Measurements from ENCODE around the gene ODAD3.
"Not testable (repeated sequence)": the region's sequence is repeated elsewhere in the genome, so short reads cannot be mapped to it uniquely, and the experiment has no call there.

Gene ODAD3

GRCh38 chr19:11435057-11435832 lies at the start of gene ODAD3, which contains the start of gene PRKCSH:
ODAD3 (minus strand) TSS chr19:11435121; CDS start chr19:11435016, 105 bp downstream.
PRKCSH (plus strand) TSS chr19:11435635; CDS start chr19:11436118, 483 bp downstream.
- peak within 1 kb of the TSS; percentile 99 to 100 for H3K4me3 Mint-ChIP-seq
- peak within 1 kb of the TSS; percentile 99 to 100 for H3K27ac Mint-ChIP-seq
- H3K4me1 Mint-ChIP-seq = peaks cover 33% of the 10 kb centered on the region
- no peaks in the 10 kb centered on the region for H3K9me3 Mint-ChIP-seq
- ATAC-seq (peak; percentile 96), DNase-seq (peak; percentile 99 to 100)
- H3K27me3 Mint-ChIP-seq = no peaks in the 10 kb centered on the region

- Mint-ChIP-seq H3K4me3 (peak overlapping the region; percentile 77 to 89), H3K9me3 (no peaks in the 10 kb centered on the region)
These were observed 48.6 kb upstream of the ODAD3 start for GRCh38 chr19:11483366-11484111.

GRCh38 chr19:11482384-11483050 lies 47.6 kb upstream of the ODAD3 start:
- H3K4me1 Mint-ChIP-seq = peaks cover 29% of the 10 kb centered on the region
- H3K27ac Mint-ChIP-seq = peak overlapping the region; percentile 93 to 94
- H3K4me3 Mint-ChIP-seq = peak overlapping the region; percentile 77 to 89

More at GRCh38 chr19:11483366-11484111, 48.6 kb upstream of the ODAD3 start:
- H3K27ac Mint-ChIP-seq = no peak overlapping the region
- ATAC-seq (no peak), DNase-seq (no peak)
- H3K27me3 Mint-ChIP-seq = peaks cover 42% of the 10 kb centered on the region
- peaks cover 29% of the 10 kb centered on the region for H3K4me1 Mint-ChIP-seq

GRCh38 chr19:11481534-11482383 lies 46.8 kb upstream of the ODAD3 start:
- peaks cover 29% of the 10 kb centered on the region for H3K4me1 Mint-ChIP-seq
- H3K4me3 Mint-ChIP-seq = peak overlapping the region; percentile 77 to 89
- peak overlapping the region; percentile 93 to 94 for H3K27ac Mint-ChIP-seq
- ATAC-seq (peak; percentile 90), DNase-seq (peak; percentile 89 to 93)
- peaks cover 54% of the 10 kb centered on the region for H3K27me3 Mint-ChIP-seq
- H3K9me3 Mint-ChIP-seq = no peaks in the 10 kb centered on the region

More at GRCh38 chr19:11482384-11483050, 47.6 kb upstream of the ODAD3 start:
- ATAC-seq = peak; percentile 80
- H3K9me3 Mint-ChIP-seq = no peaks in the 10 kb centered on the region
- peaks cover 51% of the 10 kb centered on the region for H3K27me3 Mint-ChIP-seq
- peak; percentile 90 to 93 for DNase-seq

GRCh38 chr19:11480715-11481533 lies 46.0 kb upstream of the ODAD3 start, which contains the start of gene ELAVL3:
ELAVL3 (minus strand) TSS chr19:11481046; CDS start chr19:11480608, 438 bp downstream.
- H3K27ac Mint-ChIP-seq = peak within 1 kb of the TSS in 1 of 2 donors; percentile 19
- peaks cover 59% of the 10 kb centered on the region for H3K27me3 Mint-ChIP-seq
- H3K4me3 Mint-ChIP-seq = peak within 1 kb of the TSS; percentile 77 to 89
- ATAC-seq = no peak
- peaks cover 29% of the 10 kb centered on the region for H3K4me1 Mint-ChIP-seq
- H3K9me3 Mint-ChIP-seq = no peaks in the 10 kb centered on the region
- no peak for DNase-seq

- Mint-ChIP-seq H3K27me3 (peaks cover 62% of the 10 kb centered on the region), H3K9me3 (no peaks in the 10 kb centered on the region), H3K4me1 (peaks cover 29% of the 10 kb centered on the region), H3K27ac (no peak overlapping the region), H3K4me3 (no peak overlapping the region)
- DNase-seq = no peak
- no peak for ATAC-seq
These were observed 45.2 kb upstream of the ODAD3 start for GRCh38 chr19:11479898-11480714.

GRCh38 chr19:11479090-11479897 lies 44.4 kb upstream of the ODAD3 start:
- peaks cover 29% of the 10 kb centered on the region for H3K4me1 Mint-ChIP-seq
- ATAC-seq (no peak), DNase-seq (peak in 1 of 2 donors; percentile 27)
- H3K4me3 Mint-ChIP-seq = peak overlapping the region; percentile 3 to 65
- no peak overlapping the region for H3K27ac Mint-ChIP-seq
- H3K27me3 Mint-ChIP-seq = peaks cover 62% of the 10 kb centered on the region
- no peaks in the 10 kb centered on the region for H3K9me3 Mint-ChIP-seq

GRCh38 chr19:11478167-11479089 lies 43.5 kb upstream of the ODAD3 start:
- Mint-ChIP-seq H3K27me3 (peaks cover 62% of the 10 kb centered on the region), H3K27ac (no peak overlapping the region), H3K4me3 (no peak overlapping the region), H3K4me1 (peaks cover 29% of the 10 kb centered on the region), H3K9me3 (no peaks in the 10 kb centered on the region)
- ATAC-seq (no peak), DNase-seq (no peak)

- Mint-ChIP-seq H3K27me3 (peaks cover 53% of the 10 kb centered on the region), H3K4me1 (peaks cover 5% of the 10 kb centered on the region), H3K27ac (no peak overlapping the region), H3K4me3 (no peak overlapping the region), H3K9me3 (no peaks in the 10 kb centered on the region)
- ATAC-seq (no peak), DNase-seq (no peak)
These were observed 40.9 kb upstream of the ODAD3 start for GRCh38 chr19:11475861-11476260.

GRCh38 chr19:11475343-11475742 lies 40.4 kb upstream of the ODAD3 start:
- not testable (repeated sequence) for H3K27ac Mint-ChIP-seq, ATAC-seq, H3K9me3 Mint-ChIP-seq, H3K4me1 Mint-ChIP-seq, H3K4me3 Mint-ChIP-seq, DNase-seq
- peaks cover 48% of the 10 kb centered on the region for H3K27me3 Mint-ChIP-seq

- ATAC-seq (no peak), DNase-seq (no peak)
- no peak overlapping the region for H3K27ac Mint-ChIP-seq
- H3K27me3 Mint-ChIP-seq = peaks cover 35% of the 10 kb centered on the region
- no peaks in the 10 kb centered on the region for H3K4me1 Mint-ChIP-seq
- no peak overlapping the region for H3K4me3 Mint-ChIP-seq
- no peaks in the 10 kb centered on the region for H3K9me3 Mint-ChIP-seq
These were observed 38.8 kb upstream of the ODAD3 start for GRCh38 chr19:11473725-11474124.

Measured in stimulated activated naive CD8-positive, alpha-beta T cell treated with anti-CD3 and anti-CD28 coated beads, Interleukin-15, amount 100 ng/mL, for 72 hours (primary cell).